ENCODE measurements around the gene TRPC4. TPM values are rescaled to one million over a fixed set of nuclear protein-coding genes. Genes with fewer than 3 reads are reported as not detected.

TRPC4 gene
- total RNA-seq, 1 donor from 2014 or later = 6.1 TPM

- no peak for DNase-seq (ENCODE audit: extremely low spot score, unreplicated experiment)
- Mint-ChIP-seq H3K36me3 (no peaks in the 10 kb centered on the region), H3K27ac (no peak overlapping the region), H3K4me1 (ENCODE audit: unreplicated experiment) (peaks cover 30% of the 10 kb centered on the region), H3K9me3 (peaks cover 11% of the 10 kb centered on the region), H3K4me3 (no peak overlapping the region), H3K27me3 (no peaks in the 10 kb centered on the region)
- no peak for TF ChIP-seq CTCF (conservative IDR thresholded peaks at IDR 0.05)
Observed at GRCh38 chr13:37618554-37618953, 251.0 kb downstream of the TRPC4 start.

- peaks cover 31% of the 10 kb centered on the region for H3K4me1 Mint-ChIP-seq (ENCODE audit: unreplicated experiment)
- DNase-seq (ENCODE audit: extremely low spot score, unreplicated experiment) = no peak
- TF ChIP-seq CTCF (conservative IDR thresholded peaks at IDR 0.05) = no peak
- peak overlapping the region; percentile 29 for H3K4me3 Mint-ChIP-seq
- H3K9me3 Mint-ChIP-seq = peaks cover 11% of the 10 kb centered on the region
- H3K27ac Mint-ChIP-seq = peak overlapping the region; percentile 81
- no peaks in the 10 kb centered on the region for H3K36me3 Mint-ChIP-seq
- H3K27me3 Mint-ChIP-seq = no peaks in the 10 kb centered on the region
Observed at GRCh38 chr13:37617173-37617572, 252.4 kb downstream of the TRPC4 start.

GRCh38 chr13:37616131-37616530, 253.4 kb downstream of the TRPC4 start:
- Mint-ChIP-seq H3K27me3 (no peaks in the 10 kb centered on the region), H3K4me3 (peak overlapping the region; percentile 2), H3K9me3 (peaks cover 10% of the 10 kb centered on the region), H3K27ac (no peak overlapping the region), H3K4me1 (ENCODE audit: unreplicated experiment) (peaks cover 26% of the 10 kb centered on the region), H3K36me3 (no peaks in the 10 kb centered on the region)
- DNase-seq (ENCODE audit: extremely low spot score, unreplicated experiment) = no peak
- no peak for TF ChIP-seq CTCF (conservative IDR thresholded peaks at IDR 0.05)

GRCh38 chr13:37615276-37615675, 254.3 kb downstream of the TRPC4 start:
- TF ChIP-seq CTCF (conservative IDR thresholded peaks at IDR 0.05) = no peak
- DNase-seq (ENCODE audit: extremely low spot score, unreplicated experiment) = no peak
- Mint-ChIP-seq H3K4me1 (ENCODE audit: unreplicated experiment) (peaks cover 26% of the 10 kb centered on the region), H3K36me3 (no peaks in the 10 kb centered on the region), H3K27me3 (no peaks in the 10 kb centered on the region), H3K9me3 (peaks cover 6% of the 10 kb centered on the region), H3K27ac (no peak overlapping the region), H3K4me3 (no peak overlapping the region)

GRCh38 chr13:37613638-37614037, 255.9 kb downstream of the TRPC4 start:
- Mint-ChIP-seq H3K36me3 (no peaks in the 10 kb centered on the region), H3K4me3 (no peak overlapping the region), H3K4me1 (ENCODE audit: unreplicated experiment) (peaks cover 30% of the 10 kb centered on the region), H3K27me3 (no peaks in the 10 kb centered on the region), H3K27ac (no peak overlapping the region), H3K9me3 (peaks cover 6% of the 10 kb centered on the region)
- no peak for DNase-seq (ENCODE audit: extremely low spot score, unreplicated experiment)
- no peak for TF ChIP-seq CTCF (conservative IDR thresholded peaks at IDR 0.05)

GRCh38 chr13:37613236-37613635, 256.3 kb downstream of the TRPC4 start:
- DNase-seq (ENCODE audit: extremely low spot score, unreplicated experiment) = no peak
- H3K27me3 Mint-ChIP-seq = no peaks in the 10 kb centered on the region
- H3K36me3 Mint-ChIP-seq = no peaks in the 10 kb centered on the region
- H3K27ac Mint-ChIP-seq = no peak overlapping the region
- H3K4me1 Mint-ChIP-seq (ENCODE audit: unreplicated experiment) = peaks cover 28% of the 10 kb centered on the region
- peaks cover 6% of the 10 kb centered on the region for H3K9me3 Mint-ChIP-seq
- TF ChIP-seq CTCF (conservative IDR thresholded peaks at IDR 0.05) = no peak
- no peak overlapping the region for H3K4me3 Mint-ChIP-seq

All from type B pancreatic cell (in vitro differentiated cells).